CMK (cell line): ENCODE data around the gene PAQR5.
"Not testable (repeated sequence)": the region's sequence is repeated elsewhere in the genome, so short reads cannot be mapped to it uniquely, and the experiment has no call there.

Experiments used
- DNase-seq: peaks from one replicate; pipeline ENCODE4 v3.0.0-alpha.2; 2010; ENCODE audit warnings: low read depth

The PAQR5 gene

GRCh38 chr15:69424001-69424400 is 125.3 kb downstream of the PAQR5 start:
- DNase-seq = no peak

- DNase-seq = no peak
These were observed 126.2 kb downstream of the PAQR5 start for GRCh38 chr15:69424748-69425413.

GRCh38 chr15:69433831-69434230 is 135.1 kb downstream of the PAQR5 start:
- no peak for DNase-seq

- DNase-seq = no peak
These were observed 135.5 kb downstream of the PAQR5 start for GRCh38 chr15:69434238-69434637.

GRCh38 chr15:69434679-69435078 is 136.0 kb downstream of the PAQR5 start:
- no peak for DNase-seq

GRCh38 chr15:69435985-69436384 is 137.3 kb downstream of the PAQR5 start:
- no peak for DNase-seq

- no peak for DNase-seq
These were observed 138.2 kb downstream of the PAQR5 start for GRCh38 chr15:69436951-69437350.

- DNase-seq = no peak
These were observed 140.9 kb downstream of the PAQR5 start for GRCh38 chr15:69439623-69440022.

GRCh38 chr15:69443032-69443611 is 144.4 kb downstream of the PAQR5 start:
- DNase-seq = no peak

- no peak for DNase-seq
These were observed 146.0 kb downstream of the PAQR5 start for GRCh38 chr15:69444686-69445085.

- DNase-seq = no peak
These were observed 148.2 kb downstream of the PAQR5 start for GRCh38 chr15:69446953-69447352.

- not testable (repeated sequence) for DNase-seq
These were observed 151.5 kb downstream of the PAQR5 start for GRCh38 chr15:69450221-69450620.

GRCh38 chr15:69450968-69451695 is 152.4 kb downstream of the PAQR5 start:
- no peak for DNase-seq

GRCh38 chr15:69451951-69452691 is 153.4 kb downstream of the PAQR5 start:
- DNase-seq = peak; percentile 64

- peak; percentile 97 for DNase-seq
These were observed 154.2 kb downstream of the PAQR5 start, which contains the start of gene RPLP1 for GRCh38 chr15:69452692-69453521. Gene RPLP1 (plus strand): TSS chr15:69452818. CDS start chr15:69452949, 131 bp downstream.

GRCh38 chr15:69454953-69455352 is 156.2 kb downstream of the PAQR5 start:
- peak; percentile 41 for DNase-seq

- peak; percentile 43 for DNase-seq
These were observed 157.8 kb downstream of the PAQR5 start for GRCh38 chr15:69456208-69457166.
